Activated T-cell treated with anti-CD3 and anti-CD28 coated beads, Interleukin-2, amount 50 U/mL, for 1 hour (primary cell): Measurements from ENCODE around the gene TMEM200B.
"Not testable (repeated sequence)": the region's sequence is repeated elsewhere in the genome, so short reads cannot be mapped to it uniquely, and the experiment has no call there.

Experiments
- DNase-seq: peaks from one replicate; pipeline ENCODE4 v3.0.0-alpha.2; 2020

TMEM200B gene

GRCh38 chr1:29105822-29106221 lies 17.9 kb downstream of the TMEM200B start:
- no peak for DNase-seq

DNA sequence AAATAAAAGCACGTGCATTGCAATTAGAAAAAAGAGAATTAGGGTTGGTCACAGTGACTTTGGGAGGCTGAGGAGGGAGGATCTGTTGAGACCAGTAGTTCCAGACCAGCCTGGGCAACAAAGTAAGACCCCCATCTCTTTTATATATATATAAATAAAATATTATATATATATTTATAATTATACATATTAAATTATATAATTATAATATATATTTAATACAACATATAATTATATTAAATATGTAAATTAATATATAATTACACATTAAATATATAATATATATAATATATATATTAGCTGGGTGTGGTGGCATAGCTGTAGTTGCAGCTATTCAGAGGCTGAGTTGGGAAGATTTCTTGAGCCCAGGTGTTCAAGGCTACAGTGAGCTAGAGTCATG lies 23.2 kb downstream of the TMEM200B start:
- DNase-seq: no peak

- no peak for DNase-seq
Observed at GRCh38 chr1:29099286-29099685, 24.4 kb downstream of the TMEM200B start.

GRCh38 chr1:29096231-29096886 lies 27.3 kb downstream of the TMEM200B start:
- no peak for DNase-seq

DNA sequence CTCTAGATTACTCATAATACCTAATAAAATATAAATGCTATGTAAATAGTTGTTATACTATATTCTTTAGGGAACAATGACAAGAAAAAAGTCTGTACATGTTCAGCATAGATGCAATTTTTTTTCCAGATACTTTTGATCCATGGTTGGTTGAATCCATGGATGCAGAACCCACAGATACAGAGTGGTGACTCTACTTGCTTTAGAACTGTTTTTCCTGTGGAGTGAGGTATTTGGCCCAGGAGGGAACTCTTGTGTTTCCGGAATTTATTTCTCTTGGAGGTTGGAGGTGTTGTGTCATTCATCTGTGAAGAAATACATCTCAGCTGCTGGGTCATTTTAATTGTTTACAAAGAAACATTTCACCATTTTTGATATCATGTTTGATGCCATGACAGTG lies 28.7 kb downstream of the TMEM200B start:
- no peak for DNase-seq

DNA sequence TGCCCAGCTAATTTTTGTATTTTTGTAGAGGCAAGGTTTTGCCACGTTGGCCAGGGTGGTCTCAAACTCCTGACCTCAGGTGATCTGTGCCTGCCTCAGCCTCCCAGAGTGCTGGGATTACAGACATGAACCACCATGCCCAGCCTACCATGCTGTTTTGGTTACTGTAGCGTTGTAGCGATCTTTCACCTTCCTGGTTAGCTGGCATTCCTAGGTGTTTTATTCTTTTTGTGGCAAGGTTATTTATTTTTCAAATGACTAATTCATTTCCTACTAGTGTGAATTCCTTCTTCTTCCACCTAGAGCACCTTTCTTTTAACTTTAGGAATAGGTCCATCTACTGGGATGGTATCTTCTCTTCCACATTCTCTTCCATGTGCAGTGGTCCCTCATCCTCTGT lies 29.3 kb downstream of the TMEM200B start:
- no peak for DNase-seq

GRCh38 chr1:29092704-29093103 lies 31.0 kb downstream of the TMEM200B start:
- not testable (repeated sequence) for DNase-seq

DNA sequence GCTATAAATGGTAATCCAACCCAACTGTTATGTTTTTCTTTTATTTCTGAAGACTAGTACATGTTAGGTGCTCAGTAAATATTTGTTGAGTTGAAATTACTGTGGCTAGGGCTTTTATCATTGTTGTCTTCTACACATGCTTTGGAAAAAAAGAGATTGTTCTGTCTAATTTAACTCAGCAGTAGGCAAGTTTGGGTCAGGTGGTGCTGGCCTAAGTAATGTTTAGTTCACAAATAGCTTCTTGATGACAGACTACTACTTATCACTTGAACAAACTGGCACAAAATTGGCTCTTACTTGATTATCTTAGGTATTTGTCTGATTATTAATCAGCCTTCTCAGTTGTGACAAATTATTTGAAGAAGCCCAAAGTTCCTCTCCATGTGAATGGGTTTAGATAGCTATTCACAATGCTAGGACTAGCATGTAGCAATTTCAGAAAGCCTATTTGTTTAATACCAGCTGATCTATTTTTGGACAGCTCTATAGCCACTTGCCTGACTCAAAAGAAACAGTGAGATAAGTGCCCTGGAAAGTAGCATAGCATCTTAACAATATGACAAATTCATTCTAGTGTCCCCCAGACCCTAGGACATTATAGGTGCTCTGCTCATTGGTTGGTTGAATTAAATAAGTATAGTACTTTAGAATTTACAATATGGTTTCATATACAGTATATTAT lies 32.6 kb downstream of the TMEM200B start:
- DNase-seq: no peak

- no peak for DNase-seq
Observed at GRCh38 chr1:29084196-29084521, 39.5 kb downstream of the TMEM200B start.

DNA sequence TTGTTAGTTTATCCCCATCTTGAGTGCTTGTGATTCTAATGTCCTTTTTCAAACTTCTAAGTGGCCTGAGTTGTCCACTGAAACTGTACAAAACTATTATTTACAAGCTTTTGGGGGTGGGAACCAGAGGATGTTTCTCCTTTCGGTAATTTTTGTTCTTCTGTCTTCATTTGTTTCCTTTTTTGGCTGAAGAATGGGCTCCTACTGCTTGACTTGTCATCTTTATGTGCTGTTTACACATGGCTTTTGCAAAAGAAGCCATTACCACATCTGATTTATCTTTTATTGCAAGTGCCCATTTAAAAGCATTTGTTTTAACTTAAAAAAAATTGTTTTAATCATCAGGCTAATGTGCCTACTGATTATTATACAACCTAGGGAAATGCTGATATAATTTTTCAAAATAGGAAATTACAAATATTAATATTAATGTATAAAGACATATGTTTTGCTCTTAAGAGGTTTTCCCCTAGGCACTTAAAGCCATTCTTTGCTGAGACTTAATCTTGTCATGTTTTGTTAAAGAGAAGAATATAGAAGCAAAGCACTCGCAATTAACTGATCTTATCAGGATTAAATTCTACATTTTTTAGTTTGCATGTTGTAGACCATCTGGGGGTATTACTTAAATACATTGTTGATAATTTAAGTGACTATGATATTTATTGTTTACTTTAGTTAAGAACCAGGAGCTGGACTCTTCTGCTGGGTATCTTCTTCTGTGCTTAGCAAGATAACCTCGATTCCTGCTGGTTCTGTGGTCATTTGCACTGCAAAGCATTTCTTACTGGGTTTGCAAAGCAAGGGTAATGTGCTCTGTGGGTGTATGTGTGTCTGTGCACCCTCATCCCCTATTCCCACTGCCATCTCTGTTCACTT lies 40.1 kb downstream of the TMEM200B start:
- DNase-seq: no peak

DNA sequence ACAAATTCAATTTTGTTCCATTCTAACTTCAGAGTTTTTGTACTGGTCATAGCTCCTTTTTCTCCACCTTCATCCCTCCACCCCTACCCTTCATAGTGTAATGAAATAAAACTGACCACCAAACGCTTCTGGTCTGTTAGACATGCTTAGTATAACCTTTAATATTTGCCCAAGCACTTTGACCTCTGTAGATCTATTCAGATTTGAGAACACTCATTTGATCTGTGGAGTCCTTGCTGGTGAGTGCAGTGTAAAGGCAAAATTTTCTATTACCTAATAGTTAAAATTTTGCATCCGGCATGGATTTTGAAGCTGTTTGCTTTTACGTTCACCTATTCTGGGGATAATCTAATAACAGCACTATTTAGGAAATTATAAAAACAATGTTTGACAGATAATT lies 41.2 kb downstream of the TMEM200B start:
- no peak for DNase-seq

DNA sequence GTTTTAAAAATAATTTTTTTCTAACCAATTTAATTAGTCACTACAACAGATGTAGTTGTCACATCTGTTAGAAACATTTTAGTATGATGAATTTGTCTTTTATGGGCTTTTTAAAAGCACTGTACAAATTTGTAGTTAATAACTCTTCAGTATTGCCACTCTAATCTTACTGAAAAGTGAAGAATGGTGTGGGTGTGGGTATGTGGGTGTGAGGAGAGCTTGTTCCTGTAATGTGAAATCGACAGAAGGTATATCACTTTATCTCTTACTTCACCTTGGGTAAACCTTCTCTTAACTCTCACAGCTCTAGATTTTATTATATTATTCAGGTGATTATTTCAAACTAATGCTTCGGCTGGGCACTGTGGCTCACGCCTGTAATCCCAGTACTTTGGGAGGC lies 42.5 kb downstream of the TMEM200B start:
- no peak for DNase-seq

DNA sequence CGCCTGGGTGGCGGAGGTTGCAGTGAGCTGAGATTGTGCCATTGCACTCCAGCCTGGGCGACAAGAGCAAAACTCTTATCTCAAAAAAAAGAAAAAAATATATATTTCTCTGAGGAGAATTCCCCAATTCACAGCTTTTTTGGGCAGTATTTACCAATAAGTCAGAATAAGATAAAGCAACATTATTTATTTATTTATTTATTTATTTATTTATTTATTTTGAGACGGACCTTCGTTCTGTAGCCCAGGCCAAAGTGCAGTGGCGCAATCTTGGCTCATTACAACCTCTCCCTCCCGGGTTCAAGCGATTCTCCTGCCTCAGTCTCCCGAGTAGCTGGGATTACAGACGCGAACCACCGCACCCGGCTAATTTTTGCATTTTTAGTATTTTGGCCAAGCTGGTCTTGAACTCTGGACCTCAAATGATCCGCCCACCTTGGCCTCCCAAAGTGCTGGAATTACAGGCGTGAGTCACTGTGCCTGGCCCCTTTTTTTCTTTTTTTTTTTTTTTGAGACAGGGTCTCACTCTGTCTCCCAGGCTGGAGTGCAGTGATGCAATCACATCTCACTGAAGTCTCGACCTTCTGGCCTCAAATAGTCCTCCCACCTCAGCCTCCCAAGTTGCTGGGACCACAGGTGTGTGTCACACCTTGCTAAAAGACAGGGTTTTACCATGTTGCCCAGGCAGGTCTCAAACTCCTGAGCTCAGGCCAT lies 43.6 kb downstream of the TMEM200B start:
- DNase-seq: not testable (repeated sequence)

- DNase-seq: no peak
Observed at GRCh38 chr1:29077155-29077554, 46.5 kb downstream of the TMEM200B start.
